Prostate gland (tissue), 2 donors: ENCODE results near the gene ADPRS.

Experiments used
- POLR2A ChIP-seq: fragments of 450-650 bp; IDR thresholded peaks from one replicate; pipeline ENCODE4 v1.6.1; 2016; ENCODE audit warnings: antibody characterized with exemption, mild to moderate bottlenecking
- TF ChIP-seq, protein P1 (sequence below), 4 experiments: fragments of 200-600 bp in 2 of 4; fragments of 450-650 bp in 2 of 4; sonication (generic) in 2 of 4; IDR thresholded peaks; 1 replicate in 3 of 4; 2 replicates in 1 of 4; pipeline ENCODE4 v1.5.1; 2016 to 2019; ENCODE audit warnings: antibody characterized with exemption in 4 of 4, mild to moderate bottlenecking in 2 of 4, moderate library complexity in 2 of 4

DNA sequence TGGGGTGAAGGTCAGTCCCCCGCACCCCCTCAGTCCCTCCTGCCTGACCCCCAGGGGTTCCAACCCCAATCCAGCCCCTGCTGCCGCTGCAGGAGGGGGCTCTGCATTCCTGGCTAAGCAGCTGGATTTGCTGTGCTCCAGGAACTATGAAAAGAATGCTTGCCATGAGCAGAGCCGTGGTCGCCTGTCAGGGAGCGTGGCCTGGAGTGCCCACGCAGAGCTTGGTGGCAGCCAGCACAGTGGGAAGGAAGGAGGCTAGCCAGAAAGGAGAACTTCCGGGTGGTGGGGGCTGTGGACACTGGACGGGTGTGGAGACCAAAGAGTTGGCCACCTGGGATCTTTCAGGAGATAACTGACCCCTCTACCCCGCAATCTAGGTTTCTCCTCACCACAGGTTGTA lies 30.8 kb downstream of the ADPRS start:
- no peak for TF ChIP-seq POLR2A
- TF ChIP-seq, protein P1, sequence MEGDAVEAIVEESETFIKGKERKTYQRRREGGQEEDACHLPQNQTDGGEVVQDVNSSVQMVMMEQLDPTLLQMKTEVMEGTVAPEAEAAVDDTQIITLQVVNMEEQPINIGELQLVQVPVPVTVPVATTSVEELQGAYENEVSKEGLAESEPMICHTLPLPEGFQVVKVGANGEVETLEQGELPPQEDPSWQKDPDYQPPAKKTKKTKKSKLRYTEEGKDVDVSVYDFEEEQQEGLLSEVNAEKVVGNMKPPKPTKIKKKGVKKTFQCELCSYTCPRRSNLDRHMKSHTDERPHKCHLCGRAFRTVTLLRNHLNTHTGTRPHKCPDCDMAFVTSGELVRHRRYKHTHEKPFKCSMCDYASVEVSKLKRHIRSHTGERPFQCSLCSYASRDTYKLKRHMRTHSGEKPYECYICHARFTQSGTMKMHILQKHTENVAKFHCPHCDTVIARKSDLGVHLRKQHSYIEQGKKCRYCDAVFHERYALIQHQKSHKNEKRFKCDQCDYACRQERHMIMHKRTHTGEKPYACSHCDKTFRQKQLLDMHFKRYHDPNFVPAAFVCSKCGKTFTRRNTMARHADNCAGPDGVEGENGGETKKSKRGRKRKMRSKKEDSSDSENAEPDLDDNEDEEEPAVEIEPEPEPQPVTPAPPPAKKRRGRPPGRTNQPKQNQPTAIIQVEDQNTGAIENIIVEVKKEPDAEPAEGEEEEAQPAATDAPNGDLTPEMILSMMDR (IDR thresholded peaks at IDR 0.05): no peak
